Lower leg skin (tissue), 3 donors: ENCODE measurements around the gene C19orf53.

ENCODE experiments used
- CTCF ChIP-seq, 3 donors: fragments of 450-650 bp; IDR thresholded peaks; one replicate each; pipeline ENCODE4 v1.5.1; 2016; ENCODE audit warnings: antibody characterized with exemption in 3 of 3, mild to moderate bottlenecking in 3 of 3, moderate library complexity in 2 of 3
- POLR2A ChIP-seq, 2 donors: fragments of 450-650 bp; IDR thresholded peaks; one replicate each; pipeline ENCODE4 v1.6.1; 2016 to 2017; ENCODE audit warnings: antibody characterized with exemption in 2 of 2, mild to moderate bottlenecking in 1 of 2, moderate library complexity in 1 of 2

- TF ChIP-seq CTCF (IDR thresholded peaks at IDR 0.05): no peak
- no peak for TF ChIP-seq POLR2A (IDR thresholded peaks at IDR 0.05)
Observed at GRCh38 chr19:13738073-13738472, 36.2 kb upstream of the C19orf53 start.
